Measurements from ENCODE around the gene KRT7.

DNA sequence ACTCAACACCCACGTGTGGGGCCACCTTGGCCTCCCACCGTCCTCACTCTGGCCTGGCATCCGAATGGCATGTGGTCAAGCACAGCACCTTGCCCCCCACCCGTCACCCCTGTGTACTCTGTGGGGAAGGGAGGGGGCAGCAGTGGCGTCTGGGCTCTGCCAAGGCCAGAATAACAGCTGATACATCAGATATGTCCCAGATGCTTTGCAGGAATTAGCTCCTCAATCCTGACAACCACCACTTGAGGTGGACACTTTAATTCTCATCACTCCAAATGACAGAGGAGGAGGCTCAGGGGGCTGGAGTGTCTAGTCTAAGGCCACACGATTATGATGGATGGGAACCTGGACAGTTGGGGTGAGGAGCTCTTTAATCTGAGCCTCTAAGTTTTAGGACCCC, 39.5 kb upstream of the KRT7 start:
- TF ChIP-seq, protein P1, sequence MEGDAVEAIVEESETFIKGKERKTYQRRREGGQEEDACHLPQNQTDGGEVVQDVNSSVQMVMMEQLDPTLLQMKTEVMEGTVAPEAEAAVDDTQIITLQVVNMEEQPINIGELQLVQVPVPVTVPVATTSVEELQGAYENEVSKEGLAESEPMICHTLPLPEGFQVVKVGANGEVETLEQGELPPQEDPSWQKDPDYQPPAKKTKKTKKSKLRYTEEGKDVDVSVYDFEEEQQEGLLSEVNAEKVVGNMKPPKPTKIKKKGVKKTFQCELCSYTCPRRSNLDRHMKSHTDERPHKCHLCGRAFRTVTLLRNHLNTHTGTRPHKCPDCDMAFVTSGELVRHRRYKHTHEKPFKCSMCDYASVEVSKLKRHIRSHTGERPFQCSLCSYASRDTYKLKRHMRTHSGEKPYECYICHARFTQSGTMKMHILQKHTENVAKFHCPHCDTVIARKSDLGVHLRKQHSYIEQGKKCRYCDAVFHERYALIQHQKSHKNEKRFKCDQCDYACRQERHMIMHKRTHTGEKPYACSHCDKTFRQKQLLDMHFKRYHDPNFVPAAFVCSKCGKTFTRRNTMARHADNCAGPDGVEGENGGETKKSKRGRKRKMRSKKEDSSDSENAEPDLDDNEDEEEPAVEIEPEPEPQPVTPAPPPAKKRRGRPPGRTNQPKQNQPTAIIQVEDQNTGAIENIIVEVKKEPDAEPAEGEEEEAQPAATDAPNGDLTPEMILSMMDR (IDR thresholded peaks at IDR 0.05): no peak
- TF ChIP-seq EZH2 (IDR thresholded peaks at IDR 0.05; ENCODE audit: borderline replicate concordance, insufficient read depth, low read depth, low read length, poor library complexity, severe bottlenecking): no peak
